Esophagus mucosa (tissue), 1 donor: ENCODE results near the gene EPC1. TPM values are rescaled to one million over a fixed set of nuclear protein-coding genes. Genes with fewer than 3 reads are reported as not detected.
A peak's percentile ranks its signal among the peaks of the same experiment; 100 is the strongest.
"Not testable (repeated sequence)": the region's sequence is repeated elsewhere in the genome, so short reads cannot be mapped to it uniquely, and the experiment has no call there.

ENCODE experiments used
- ATAC-seq: fragments of 200-7000 bp; cut with Tn5 transposase; one replicate; pipeline ENCODE4 v1.9.1; 2020
- total RNA-seq: library from RNA; stranded (reverse); gene quantifications from one replicate; pipeline ENCODE4 v1.2.4, GENCODE V29; 2023
- donor health status: DM: yes; HTN: yes; CAD: no.

The EPC1 gene
- total RNA-seq, 1 donor from 2014 or later: 15.0 TPM

GRCh38 chr10:32367793-32368453, 21.0 kb upstream of the EPC1 start:
- ATAC-seq: peak; percentile 75

GRCh38 chr10:32366588-32366987, 19.6 kb upstream of the EPC1 start:
- ATAC-seq: no peak

- ATAC-seq: no peak
Measured at GRCh38 chr10:32366111-32366510, 19.2 kb upstream of the EPC1 start.

GRCh38 chr10:32365404-32365803, 18.4 kb upstream of the EPC1 start:
- not testable (repeated sequence) for ATAC-seq

- no peak for ATAC-seq
Measured at GRCh38 chr10:32362571-32362970, 15.6 kb upstream of the EPC1 start.

- ATAC-seq: no peak
Measured at GRCh38 chr10:32360884-32361283, 13.9 kb upstream of the EPC1 start.

GRCh38 chr10:32360241-32360640, 13.3 kb upstream of the EPC1 start:
- no peak for ATAC-seq

GRCh38 chr10:32357056-32357735, 10.2 kb upstream of the EPC1 start:
- no peak for ATAC-seq

GRCh38 chr10:32354690-32355089, 7.7 kb upstream of the EPC1 start:
- ATAC-seq: not testable (repeated sequence)

GRCh38 chr10:32350811-32351350, 3.9 kb upstream of the EPC1 start:
- no peak for ATAC-seq

- ATAC-seq: no peak
Measured at GRCh38 chr10:32349968-32350738, 3.2 kb upstream of the EPC1 start.

- no peak for ATAC-seq
Measured at GRCh38 chr10:32349199-32349585, 2.2 kb upstream of the EPC1 start.

- no peak for ATAC-seq
Measured at GRCh38 chr10:32348297-32349198, 1.6 kb upstream of the EPC1 start.

GRCh38 chr10:32347363-32348022, 535 bp upstream of the EPC1 start:
- ATAC-seq: no peak

GRCh38 chr10:32346134-32346550, 816 bp downstream of the EPC1 start:
- peak; percentile 99 for ATAC-seq

GRCh38 chr10:32341596-32341995, 5.4 kb downstream of the EPC1 start:
- ATAC-seq: no peak

- ATAC-seq: no peak
Measured at GRCh38 chr10:32340596-32341180, 6.3 kb downstream of the EPC1 start.

GRCh38 chr10:32338262-32338661, 8.7 kb downstream of the EPC1 start:
- no peak for ATAC-seq

- ATAC-seq: no peak
Measured at GRCh38 chr10:32337350-32337749, 9.6 kb downstream of the EPC1 start.

- ATAC-seq: no peak
Measured at GRCh38 chr10:32333849-32334248, 13.1 kb downstream of the EPC1 start.

GRCh38 chr10:32332299-32332750, 14.6 kb downstream of the EPC1 start:
- ATAC-seq: peak; percentile 78
